Uterus (tissue), 2 donors: Measurements from ENCODE around the gene OR52K1.
"Not testable (repeated sequence)": the region's sequence is repeated elsewhere in the genome, so short reads cannot be mapped to it uniquely, and the experiment has no call there.

Source experiments
- CTCF ChIP-seq, 4 experiments: fragments of 200-600 bp in 2 of 4; fragments of 450-650 bp in 2 of 4; sonication (generic) in 2 of 4; IDR thresholded peaks; one replicate each; pipeline ENCODE4 v1.5.1; 2016 to 2019; ENCODE audit warnings: antibody characterized with exemption in 4 of 4, mild to moderate bottlenecking in 2 of 4, moderate library complexity in 1 of 4
- POLR2A ChIP-seq, 2 donors: fragments of 450-650 bp; IDR thresholded peaks; one replicate each; pipeline ENCODE4 v1.6.1; 2016; ENCODE audit warnings: antibody characterized with exemption in 2 of 2, mild to moderate bottlenecking in 1 of 2, moderate library complexity in 1 of 2

GRCh38 chr11:4531686-4532085 is 49.2 kb downstream of the OR52K1 start:
- TF ChIP-seq CTCF, POLR2A (IDR thresholded peaks at IDR 0.05): not testable (repeated sequence)
